ENCODE measurements around the gene XYLB.
"Not testable (repeated sequence)": the region's sequence is repeated elsewhere in the genome, so short reads cannot be mapped to it uniquely, and the experiment has no call there.

Gene XYLB

DNA sequence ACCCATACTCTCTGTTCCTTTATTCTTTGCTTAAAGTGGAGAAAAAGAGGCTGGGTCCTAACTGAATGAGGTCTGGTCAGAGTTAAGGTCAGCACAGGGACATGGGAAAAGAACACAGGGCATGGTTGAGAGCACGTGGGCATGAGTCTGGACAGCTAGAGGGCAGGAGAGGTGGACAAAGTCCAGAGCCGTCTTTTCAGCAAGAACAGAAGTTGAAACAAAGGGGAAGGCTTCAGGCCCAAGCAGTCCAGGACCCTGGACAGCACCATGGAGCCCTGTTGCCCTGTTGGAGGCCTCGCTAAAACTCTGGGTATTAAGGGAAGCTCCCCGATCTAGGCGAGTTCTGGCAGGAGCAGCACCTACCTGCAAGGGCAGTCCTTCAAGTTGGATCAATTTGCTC lies 50.7 kb downstream of the XYLB start:
- peak in 1 of 6 experiments; percentile 5 for DNase-seq

DNA sequence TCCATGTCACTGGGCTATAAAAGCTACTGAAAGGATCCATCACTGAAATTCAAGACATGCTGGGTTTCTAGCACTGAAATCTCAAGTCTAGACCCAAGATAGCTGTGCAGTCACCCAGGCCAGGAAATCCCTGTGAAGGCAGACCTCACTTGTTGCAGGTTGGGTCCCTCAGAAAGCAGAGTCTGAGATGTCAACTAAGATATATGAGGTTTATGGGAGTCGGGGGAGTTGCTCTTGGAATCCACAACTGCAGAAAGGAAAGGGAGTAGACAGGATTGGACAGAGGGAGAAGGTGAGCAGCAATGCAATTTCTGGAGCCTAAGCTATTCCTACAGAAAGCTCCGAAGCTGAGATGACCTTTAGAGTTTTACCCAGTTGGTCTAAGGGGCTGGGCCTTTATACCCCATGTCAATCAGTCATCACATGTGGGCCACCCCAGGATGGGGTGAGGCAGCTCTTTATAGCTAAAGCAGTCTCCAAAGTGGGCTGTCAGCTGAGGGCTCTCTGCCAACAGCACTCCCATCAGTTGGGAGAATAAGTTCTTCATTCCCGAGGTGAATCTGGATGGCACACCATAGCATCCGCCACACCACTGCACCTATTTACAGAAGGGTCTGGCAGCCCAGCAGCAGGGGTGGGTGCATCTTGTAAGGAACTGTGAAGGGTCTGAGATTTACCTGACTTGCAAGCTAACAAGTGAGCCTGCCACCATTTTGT lies 54.8 kb downstream of the XYLB start:
- no peak for DNase-seq

DNA sequence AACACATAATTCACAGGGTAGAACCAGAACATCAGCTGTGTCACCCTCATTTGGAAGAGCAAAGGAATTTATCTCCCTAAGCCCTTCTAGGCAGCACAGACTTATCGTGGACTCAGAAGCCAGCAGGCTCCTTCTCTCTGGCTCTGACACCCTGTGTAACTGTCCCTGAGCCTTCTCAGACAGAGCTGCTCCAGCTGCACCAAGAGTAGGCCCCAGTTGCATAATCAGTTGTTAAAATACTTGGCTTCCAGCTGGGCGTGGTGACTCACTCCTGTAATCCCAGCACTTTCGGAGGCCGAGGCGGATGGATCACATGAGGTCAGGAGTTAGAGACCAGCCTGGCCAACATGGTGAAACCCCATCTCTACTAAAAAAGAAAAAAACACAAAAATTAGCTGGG lies 57.7 kb downstream of the XYLB start:
- no peak for DNase-seq

DNA sequence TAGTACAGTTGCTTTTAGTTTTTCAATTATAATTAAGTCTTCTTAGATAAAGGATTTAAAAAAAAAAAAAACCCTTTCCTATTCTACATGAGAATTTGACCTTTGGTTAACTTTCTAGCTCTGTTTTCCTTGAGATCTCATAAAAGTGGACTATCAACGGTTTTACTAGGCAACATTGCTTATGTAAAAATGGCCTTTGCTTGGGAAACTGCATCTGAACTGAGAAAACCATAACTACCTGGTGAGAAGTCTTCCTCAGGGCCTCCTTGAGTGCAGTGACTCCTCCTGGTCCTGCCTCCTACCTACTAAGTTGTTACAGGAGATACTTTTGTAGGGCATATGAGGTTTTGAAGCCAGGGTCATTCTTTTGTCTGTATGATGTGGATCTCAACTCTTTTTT lies 65.0 kb downstream of the XYLB start:
- no peak for DNase-seq

DNA sequence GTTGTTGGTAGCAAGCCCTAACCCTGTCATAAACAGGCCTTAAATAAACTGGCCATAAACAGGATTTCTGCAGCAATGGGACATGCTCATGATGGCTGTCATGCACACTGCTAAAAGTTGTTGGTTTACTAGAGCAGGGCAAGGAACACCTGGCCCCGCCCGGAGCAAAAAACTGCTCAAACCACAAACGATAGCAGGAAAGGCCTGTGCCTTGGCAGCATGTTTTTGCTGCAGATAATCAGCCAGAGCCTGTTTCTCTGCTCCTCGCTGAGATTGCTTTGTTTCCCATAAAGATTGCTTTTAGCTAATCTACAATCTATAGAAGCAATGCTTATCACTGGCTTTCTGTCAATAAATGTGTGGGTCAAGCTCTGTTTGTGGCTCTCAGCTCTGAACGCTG lies 74.2 kb downstream of the XYLB start:
- not testable (repeated sequence) for DNase-seq

DNA sequence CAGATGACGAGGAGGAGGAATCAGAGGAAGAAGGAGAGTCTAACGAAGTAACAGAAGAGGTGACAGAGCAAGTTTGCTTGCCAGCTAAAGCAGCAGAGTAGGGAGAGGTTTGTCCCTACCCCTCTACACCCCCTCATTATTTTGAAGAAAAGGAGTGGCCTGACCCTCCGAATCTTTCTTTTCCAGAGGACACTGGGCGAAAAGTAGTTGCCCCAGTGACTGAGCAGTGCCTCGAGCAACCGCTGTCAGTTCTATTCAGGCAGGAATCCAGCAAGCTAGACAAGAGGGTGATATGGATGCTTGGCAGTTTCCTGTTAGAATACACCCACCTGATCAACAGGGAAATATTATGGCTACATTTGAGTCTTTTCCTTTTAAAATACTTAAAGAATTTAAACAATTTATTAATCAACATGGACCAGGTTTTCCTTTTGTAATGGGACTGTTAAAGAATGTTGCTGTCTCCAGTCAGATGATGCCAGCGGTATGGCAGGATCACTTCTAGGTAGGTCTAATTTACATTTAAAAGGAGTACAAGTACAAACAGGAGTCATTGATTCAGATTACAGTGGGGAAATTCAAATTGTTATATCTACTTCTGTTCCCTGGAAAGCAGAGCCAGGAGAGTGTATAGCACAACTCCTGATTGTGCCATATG lies 75.2 kb downstream of the XYLB start:
- no peak for DNase-seq

DNA sequence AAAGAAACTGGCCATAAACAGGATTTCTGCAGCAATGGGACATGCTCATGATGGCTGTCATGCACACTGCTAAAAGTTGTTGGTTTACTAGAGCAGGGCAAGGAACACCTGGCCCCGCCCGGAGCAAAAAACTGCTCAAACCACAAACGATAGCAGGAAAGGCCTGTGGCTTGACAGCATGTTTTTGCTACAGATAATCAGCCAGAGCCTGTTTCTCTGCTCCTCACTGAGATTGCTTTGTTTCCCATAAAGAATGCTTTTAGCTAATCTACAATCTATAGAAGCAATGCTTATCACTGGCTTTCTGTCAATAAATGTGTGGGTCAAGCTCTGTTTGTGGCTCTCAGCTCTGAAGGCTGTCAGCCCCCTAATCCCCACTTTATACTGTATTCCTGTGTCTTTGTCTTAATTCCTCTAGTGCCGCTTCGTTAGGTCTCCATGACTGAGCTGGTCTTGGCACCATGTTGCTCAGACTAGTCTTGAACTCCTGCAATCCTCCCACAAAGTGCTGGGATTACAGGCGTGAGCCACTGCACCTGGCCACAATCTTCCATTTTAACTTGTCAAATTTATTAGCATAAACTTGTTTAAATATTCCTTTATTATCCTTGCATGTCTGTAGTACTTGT lies 80.3 kb downstream of the XYLB start:
- not testable (repeated sequence) for DNase-seq

DNA sequence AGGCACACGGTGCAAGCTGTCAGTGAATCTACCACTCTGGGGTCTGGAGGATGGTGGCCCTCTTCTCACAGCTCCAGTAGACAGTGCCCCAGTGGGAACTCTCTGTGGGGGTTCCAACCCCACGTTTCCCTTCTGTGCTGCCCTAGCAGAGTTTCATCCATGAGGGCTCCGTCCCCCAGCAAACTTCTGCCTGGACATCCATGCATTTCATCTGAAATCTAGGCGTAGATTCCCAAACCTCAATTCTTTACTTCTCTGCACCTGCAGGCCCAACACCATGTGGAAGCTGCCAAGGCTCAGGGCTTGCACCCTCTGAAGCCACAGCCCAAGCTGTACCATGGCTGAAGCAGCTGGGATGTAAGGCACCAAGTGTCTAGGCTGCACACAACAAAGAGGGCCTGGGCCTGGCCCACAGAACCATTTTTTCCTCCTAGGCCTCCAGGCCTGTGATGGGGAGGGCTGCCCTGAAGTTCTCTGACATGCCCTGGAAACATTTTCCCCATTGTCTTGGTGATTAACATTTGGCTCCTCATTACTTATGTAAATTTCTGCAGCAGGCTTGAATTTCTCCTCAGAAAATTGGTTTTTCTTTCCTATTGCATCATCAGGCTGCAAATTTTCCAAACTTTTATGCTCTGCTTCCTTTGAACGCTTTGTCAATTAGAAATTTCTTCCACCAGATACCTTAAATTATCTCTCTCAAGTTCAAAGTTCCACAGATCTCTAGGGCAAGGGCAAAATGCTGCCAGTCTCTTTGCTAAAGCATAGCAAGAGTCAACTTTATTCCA lies 86.5 kb downstream of the XYLB start:
- peak in 1 of 6 experiments; percentile 3 for DNase-seq

DNA sequence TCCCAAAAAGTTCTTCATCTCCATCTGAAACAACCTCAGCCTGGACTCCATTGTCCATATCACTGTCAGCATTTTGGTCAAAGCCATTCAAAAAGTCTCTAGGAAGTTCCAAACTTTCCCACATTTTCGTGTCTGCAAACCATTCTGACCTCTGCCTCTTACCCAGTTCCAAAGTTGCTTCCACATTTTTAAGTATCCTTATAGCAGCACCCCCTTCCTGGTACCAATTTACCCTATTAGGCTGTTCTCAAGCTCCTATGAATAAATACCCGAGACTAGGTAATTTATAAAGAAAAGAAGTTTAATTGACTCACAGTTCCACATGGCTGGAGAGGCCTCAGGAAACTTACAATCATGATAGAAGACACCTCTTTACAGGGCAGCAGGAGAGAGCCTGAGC lies 87.1 kb downstream of the XYLB start:
- not testable (repeated sequence) for DNase-seq

DNA sequence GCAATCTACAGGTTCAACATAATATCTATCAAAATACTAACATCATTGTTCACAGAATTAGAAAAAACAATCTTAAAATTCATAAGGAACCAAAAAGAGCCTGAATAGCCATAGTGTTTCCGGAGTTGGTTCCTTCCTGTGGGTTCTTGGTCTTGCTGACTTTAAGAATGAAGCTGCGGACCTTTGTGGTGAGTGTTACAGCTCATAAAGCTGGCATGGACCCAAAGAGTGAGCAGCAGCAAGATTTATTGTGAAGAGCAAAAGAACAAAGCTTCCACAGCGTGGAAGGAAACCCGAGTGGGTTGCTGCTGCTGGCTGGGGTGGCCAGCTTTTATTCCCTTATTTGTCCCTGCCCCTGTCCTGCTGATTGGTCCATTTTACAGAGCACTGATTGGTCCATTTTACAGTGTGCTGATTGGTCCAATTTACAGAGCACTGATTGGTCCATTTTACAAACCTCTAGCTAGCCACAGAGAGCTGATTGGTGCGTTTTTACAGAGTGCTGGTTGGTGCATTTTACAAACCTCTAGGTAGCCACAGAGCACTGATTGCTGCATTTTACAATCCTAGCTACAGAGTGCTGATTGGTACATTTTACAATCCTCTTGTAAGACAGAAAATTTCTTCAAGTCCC lies 92.0 kb downstream of the XYLB start:
- peak in 3 of 6 experiments; percentile 9 to 44 (median 22) for DNase-seq

DNA sequence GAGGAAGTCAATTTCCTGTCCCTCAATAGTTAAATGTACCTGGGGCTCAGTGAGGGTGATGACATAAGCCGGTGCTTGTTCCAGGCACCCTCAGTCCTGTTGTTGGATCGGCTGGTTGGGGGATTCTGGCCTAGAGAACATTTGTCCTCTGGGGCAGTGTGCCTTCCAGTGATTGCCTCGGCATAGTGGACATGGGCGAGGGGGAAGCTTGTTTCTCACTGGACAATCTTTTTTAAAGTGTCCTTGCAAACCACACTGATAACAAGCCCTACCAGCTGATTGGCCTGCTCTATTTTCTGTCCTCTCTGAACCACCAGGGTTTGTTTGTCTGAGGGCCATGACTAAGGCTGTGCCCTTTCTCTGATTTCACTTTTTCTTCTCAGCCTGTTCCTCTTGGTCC lies 96.6 kb downstream of the XYLB start:
- DNase-seq: not testable (repeated sequence)

DNA sequence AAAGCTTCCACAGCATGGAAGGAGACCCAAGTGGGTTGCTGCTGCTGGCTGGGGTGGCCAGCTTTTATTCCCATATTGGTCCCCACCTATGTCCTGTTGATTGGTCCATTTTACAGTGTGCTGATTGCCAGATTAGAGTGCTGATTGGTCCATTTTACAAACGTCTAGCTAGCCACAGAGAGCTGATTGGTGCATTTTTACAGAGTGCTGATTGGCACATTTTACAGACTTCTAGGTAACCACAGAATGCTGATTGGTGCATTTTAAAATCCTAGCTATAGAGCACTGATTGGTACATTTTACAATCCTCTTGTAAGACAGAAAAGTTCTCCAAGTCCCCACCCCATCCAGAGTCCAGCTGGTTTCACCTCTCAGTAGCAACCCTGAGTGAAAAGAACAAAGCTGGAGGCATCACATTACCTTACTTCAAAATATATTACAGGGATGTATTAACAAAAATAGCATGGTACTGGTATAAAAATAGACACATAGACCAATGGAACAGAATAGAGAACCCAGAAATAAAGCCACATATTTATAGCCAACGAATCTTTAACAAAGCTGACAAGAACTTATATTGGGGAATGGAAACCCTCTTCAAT lies 99.6 kb downstream of the XYLB start:
- no peak for DNase-seq

DNA sequence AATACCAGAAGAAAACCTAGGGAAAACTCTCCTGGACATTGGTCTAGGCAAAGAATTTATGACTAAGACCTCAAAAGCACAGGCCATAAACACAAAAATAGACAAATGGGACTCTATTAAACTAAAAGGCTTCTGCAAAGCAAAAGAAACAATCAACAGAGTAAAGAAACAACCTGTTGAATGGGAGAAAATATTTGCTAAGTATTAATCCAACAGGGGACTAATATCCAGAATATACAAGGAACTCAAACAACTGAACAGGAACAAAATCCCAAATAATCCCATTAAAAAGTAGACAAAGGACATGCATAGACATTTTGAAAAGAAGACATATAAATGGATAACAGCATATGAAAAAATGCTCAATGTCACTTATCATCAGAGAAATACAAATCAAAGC lies 100.2 kb downstream of the XYLB start:
- no peak for DNase-seq

DNA sequence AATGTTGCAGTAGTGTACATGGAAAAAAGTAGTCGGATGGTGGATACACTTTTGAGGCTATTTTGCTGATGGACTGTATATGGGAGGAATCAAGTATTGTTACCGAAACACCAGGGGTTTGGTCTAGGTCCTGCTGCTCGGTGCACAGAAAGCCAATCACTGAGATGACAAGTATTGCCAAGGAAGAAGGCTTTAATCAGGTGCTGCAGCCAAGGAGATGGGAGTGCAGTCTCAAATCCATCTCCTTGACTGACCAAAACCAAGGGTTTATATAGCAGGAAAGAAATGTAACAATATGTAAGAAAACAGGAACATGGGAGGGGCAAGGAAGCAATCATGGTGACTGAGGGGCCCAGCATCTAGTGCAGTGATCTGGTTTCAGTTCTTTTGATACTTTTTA lies 104.3 kb downstream of the XYLB start:
- no peak for DNase-seq

DNA sequence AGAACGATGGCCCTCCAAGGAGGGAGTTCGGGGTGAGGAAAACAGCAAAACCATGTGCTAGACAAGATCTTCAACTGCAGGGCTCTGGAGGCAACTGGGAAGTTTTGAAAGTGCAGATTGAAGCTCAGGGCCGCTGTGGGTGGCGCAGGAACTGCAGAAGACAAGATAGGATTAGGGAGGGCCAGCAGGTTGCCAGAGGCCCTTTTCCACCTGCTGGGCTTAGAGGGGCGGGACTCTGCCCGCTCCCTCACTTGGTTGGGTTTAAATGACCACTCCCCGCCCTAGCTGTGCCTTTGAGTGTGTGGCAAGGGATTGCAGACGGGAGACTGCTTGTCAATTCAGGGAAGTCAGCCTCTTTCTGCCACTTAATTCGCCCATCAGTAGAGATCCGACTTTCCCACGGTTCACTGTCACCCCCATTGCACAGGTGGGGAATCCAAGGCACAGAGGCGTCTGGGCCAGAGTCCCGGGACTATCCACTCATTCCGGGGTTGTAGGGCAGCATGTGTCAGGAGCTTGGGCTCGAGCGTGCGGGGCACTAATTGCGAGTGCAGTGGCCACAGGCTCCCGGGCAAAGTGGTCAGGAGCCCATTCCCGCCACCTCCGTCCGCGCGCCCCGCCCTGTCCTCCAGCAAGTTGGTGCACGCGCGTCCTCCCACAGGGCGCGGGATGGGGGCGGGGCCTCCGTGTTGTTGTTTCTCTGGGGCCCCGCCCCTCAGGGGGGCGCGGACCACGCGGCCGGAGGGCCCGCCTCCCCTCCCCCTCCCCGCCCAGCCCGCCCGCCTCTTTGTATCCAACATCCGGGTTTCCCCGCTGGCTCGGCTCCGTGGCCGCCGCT lies 106.7 kb downstream of the XYLB start, which contains the start of gene ACVR2B:
Gene ACVR2B (plus strand): TSS at position 816 of the 838 bp plus-strand sequence. CDS start 433 bp downstream, outside the sequence.
- peak; percentile 33 to 71 (median 52) for DNase-seq

DNA sequence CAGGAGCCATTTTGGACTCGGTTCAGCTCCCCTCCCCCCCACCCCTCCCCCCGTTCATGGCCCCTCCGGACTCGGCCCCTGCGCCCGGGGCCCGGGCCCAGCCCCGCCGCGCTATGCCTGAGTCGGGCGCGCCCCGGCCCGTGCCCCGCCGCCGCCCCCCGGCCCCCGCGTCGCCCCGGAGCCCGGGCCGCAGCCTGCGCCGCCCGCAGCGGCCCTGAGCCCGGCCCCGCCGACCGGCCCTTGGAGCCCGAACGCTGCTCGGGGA lies 107.3 kb downstream of the XYLB start:
- DNase-seq: no peak

DNA sequence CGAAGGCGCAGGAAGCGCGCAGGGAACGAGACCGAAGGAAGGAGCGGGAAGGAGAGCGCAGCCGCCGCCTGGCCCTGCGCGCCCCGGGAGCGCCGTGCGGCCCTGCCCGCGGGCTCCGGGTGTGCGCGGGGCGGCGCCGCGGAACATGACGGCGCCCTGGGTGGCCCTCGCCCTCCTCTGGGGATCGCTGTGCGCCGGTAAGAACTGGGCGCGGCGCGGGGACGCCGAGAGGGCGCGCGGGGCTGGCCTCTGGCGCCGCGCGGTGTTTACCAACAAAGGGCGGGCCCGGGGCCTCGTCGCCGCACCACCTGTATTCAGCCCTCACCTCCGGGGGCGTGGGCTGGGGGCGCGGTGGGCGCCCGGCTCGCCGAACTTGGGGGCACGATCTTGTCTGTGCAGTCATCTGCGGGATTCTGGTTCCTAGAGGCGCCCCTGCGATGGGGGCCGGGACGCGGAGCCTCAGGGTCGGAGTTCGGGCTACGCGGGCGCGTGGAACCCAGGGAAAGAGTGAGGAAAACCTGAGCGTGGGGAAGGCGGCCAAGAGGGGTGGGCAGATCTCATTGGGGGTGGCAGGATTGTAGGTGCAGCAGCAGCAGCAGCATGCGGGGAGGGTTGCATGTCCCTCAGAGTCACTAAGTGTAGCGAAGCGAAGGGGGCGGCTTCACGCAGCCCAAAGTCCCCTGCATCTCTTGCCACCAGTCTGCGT lies 107.7 kb downstream of the XYLB start:
- DNase-seq: peak in 5 of 6 experiments; percentile 27 to 59 (median 45)

DNA sequence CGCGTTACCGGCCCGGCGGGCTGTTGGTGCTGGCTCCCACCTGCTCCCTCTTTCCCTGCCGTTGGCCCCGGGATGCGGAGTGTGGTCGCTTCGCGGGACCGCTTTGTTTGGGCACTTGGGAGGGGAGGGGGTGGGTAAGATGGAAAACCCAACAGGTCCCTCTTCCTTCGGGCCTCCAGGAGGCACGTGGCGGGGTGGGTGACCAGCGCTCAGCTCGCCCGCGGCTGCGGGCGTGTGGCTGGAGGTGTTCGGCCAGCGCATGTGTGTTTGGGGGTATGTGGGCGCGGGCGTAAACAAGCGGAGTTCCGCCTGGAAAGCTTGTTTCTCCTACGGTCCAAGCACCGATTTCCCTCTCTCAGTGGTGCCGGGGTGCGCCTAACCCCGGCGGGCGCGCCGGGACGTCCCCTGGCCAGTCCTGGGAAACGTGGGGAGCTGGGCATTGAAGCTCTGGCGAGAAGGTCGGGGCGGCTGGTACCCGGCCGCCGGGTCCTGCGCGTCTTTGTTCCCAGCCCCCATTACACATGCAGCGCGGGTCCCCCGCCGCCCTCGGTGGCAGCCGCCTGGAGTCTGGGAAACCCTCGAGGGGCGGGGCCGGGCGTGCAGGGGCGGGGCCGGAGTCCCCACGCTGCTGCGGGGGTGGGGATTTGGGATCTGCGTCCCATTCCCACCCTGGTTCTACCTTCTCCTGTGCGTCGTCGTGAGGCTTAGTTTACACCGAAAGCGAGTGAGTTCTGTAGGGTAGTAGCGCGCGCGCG lies 108.5 kb downstream of the XYLB start:
- DNase-seq: peak in 5 of 6 experiments; percentile 11 to 52 (median 21)

DNA sequence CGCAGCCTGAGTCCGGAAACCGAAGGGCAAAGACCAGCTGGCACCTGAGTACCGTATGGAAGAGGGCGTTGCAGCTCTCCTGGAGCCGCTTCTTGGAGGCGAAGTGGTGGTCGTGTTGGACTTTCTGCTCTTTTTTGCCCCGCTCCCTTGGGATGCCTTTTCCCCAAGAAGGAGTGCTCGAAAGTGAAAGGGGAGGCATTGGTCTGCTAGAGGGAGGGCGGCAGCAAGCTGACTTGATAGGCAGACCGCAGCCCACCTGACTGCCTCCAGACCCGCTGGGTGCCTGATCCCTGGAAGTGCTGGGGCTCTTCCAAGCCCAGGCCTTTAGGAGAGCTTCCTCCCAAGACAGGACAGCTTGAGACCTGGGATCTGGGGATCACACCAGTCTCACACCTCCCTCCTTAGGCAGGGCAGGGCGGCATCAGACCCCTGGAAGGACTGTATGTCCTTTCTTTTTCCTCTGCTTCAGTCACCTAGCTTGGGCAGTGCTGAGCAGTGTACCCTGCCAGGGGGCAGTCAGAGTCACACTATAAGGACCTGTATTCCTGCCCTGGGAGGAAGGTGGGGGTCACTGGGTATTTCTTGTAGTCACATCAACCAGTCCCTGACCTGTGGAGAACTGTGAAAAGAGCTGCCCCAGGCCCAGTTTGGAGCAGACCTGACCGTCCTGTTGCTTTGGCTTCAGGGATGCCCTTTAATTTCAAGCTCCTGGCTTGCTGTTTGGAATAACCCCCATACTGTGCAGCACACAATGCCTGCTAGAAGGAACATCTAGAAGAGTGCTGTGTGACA lies 109.2 kb downstream of the XYLB start:
- DNase-seq: peak in 1 of 6 experiments; percentile 31
